Cardiac fibroblast (primary cell): Measurements from ENCODE around the gene SLC22A15.

Source experiments
- DNase-seq, 2 donors: peaks; one replicate each; pipeline versions ENCODE4 v3.0.0 to v3.0.0-alpha.2; 2010; ENCODE audit warnings: low read depth in 2 of 2
- H3K4me3 ChIP-seq, 2 donors: replicated peaks in 1 of 2; 1 replicate in 1 of 2; 2 replicates in 1 of 2; pipeline ENCODE4 v1.5.1; 2011; ENCODE audit warnings: low read depth in 2 of 2, low read length in 2 of 2, mild to moderate bottlenecking in 2 of 2, moderate library complexity in 1 of 2
- TF ChIP-seq, protein P1 (sequence below): IDR thresholded peaks from one replicate; pipeline ENCODE4 v1.5.1; 2011; ENCODE audit warnings: low read depth, mild to moderate bottlenecking, low read length, inconsistent platforms

The SLC22A15 gene

GRCh38 chr1:116107371-116107770 lies 131.1 kb downstream of the SLC22A15 start:
- H3K4me3 ChIP-seq = no peak overlapping the region
- no peak for DNase-seq
- TF ChIP-seq, protein P1, sequence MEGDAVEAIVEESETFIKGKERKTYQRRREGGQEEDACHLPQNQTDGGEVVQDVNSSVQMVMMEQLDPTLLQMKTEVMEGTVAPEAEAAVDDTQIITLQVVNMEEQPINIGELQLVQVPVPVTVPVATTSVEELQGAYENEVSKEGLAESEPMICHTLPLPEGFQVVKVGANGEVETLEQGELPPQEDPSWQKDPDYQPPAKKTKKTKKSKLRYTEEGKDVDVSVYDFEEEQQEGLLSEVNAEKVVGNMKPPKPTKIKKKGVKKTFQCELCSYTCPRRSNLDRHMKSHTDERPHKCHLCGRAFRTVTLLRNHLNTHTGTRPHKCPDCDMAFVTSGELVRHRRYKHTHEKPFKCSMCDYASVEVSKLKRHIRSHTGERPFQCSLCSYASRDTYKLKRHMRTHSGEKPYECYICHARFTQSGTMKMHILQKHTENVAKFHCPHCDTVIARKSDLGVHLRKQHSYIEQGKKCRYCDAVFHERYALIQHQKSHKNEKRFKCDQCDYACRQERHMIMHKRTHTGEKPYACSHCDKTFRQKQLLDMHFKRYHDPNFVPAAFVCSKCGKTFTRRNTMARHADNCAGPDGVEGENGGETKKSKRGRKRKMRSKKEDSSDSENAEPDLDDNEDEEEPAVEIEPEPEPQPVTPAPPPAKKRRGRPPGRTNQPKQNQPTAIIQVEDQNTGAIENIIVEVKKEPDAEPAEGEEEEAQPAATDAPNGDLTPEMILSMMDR = no peak

DNA sequence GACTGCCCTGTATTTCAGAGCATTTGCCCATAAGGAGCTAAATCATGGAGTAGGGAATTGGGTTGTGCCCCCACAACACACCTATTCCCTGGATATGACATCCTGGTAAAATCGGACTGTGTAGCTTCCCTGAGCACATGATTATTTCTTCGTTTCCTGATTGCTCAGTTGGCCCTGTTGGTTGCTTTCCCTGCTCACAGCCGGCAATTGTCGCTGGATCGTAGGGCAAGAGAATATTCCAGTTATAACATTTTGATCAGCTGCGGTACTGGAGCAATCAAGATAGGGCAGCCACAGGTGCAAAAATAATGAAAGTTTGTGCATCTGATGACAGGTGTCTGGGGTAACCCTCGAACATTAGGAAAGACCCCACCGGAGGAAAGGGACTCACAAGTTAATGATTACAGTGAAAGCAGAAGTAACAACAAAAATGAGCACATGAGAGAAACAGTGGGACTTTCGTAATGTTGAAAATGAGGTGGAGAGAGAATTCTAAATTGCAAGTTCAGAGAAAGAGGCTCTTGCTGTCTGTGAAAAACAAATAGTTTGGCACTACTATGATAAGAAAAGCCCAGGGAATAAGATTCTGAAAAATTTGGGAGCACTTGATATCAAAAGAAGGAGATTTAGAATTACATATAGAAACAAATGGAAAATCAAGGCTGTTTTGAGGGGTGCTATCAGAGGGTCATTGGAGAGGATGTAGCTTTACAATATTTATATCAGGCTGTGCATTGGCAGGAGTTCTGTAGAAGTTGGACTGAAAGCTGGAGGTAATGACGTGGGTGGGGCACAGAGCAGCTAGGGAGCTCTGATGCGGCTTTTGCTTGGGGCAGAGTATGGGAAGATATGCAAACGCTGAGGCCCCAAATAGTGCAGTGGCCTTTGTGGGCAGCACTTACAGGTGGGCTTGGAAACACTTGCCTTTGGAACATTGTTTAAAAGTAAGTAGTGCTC lies 134.5 kb downstream of the SLC22A15 start, which contains the start of gene MAB21L3:
Gene MAB21L3, plus strand, starts transcription at position 833 of the 957 bp plus-strand sequence. CDS start 1,217 bp downstream, outside the sequence.
- DNase-seq = no peak
- H3K4me3 ChIP-seq = no peak within 1 kb of the TSS
- TF ChIP-seq, protein P1 = no peak

DNA sequence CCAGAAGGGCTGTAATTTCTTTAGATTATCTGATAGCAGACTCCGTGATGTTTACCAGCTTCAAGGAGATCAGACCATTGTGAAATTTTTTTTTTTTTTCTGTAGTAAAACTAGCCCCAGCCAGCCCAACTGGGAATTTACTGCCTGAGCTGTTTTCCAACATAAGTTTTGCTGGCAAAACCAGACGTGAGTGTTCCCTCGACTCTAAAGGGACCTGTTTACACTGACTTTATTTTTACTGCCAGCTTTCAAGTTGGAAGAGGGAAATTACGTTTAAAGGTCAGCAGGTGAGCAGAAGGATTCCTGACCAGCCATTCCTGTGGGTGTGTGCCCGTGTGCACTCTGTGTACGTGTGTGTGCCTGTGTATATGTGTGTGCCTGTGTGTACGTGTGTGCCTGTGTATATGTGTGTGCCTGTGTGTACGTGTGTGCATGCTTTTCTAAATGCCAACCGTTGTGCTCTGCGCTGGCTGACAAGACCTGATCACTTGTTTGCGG lies 135.3 kb downstream of the SLC22A15 start:
- no peak overlapping the region for H3K4me3 ChIP-seq
- TF ChIP-seq, protein P1 = no peak
- DNase-seq = no peak

- no peak overlapping the region for H3K4me3 ChIP-seq
- TF ChIP-seq, protein P1 = no peak
- no peak for DNase-seq
Observed at GRCh38 chr1:116112388-116113140, 136.3 kb downstream of the SLC22A15 start.

DNA sequence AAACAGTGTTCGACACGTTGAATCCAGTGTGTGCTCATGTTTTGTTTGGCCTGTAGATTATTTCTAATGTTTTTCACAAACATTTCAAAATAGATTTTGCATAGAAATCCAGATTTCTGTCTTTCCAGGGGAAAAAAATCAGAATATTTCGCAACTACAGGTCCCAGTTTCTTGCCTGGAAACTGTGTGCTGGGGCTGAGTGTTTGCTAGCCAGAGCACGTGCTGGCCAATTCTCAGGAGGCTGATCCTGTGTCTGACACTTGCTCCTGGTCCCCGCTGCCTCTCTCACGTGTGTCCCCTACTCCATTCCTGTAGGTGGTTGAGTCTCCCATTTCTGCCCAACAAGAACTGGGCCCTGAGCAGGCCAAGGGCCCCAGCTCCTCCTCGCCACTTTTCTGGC lies 137.3 kb downstream of the SLC22A15 start:
- DNase-seq = no peak
- TF ChIP-seq, protein P1 = no peak
- no peak overlapping the region for H3K4me3 ChIP-seq

GRCh38 chr1:116115476-116116439 lies 139.4 kb downstream of the SLC22A15 start:
- TF ChIP-seq, protein P1 = no peak
- H3K4me3 ChIP-seq = no peak overlapping the region
- peak; percentile 19 to 67 for DNase-seq
